Measurements from ENCODE around the gene CENPS.

The CENPS gene

DNA sequence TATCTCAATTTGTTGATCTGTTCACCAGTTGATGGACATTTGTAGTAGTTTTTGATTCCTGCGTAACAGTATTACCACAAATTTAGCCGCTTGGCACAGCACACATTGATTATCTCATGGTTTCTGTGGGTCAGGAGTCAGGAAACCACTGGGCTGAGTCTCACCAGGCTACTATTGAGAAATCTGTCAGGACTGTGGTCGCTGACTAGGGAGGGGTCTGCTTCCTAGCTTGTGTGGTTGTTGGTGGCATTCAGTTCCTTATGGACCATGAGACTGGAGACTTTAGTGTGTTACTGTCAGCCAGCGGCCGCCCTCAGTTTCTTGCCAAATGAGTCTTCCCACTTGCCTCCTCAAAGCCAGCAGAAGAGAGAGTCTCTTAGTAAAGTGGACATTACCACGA, 54.3 kb downstream of the CENPS start:
- H3K4me3 ChIP-seq (ENCODE audit: low read depth, low read length) = no peak overlapping the region
- CTCF ChIA-PET = interaction anchor here (1.3 to 15.4 kb wide), 3 partner anchors 10 to 51 kb away, joined by 3 to 332 read pairs (median 59); partner anchors contain the start of gene CENPS
- DNase-seq (ENCODE audit: low read depth, low spot score) = no peak
- POLR2A ChIA-PET = no interaction called here
- TF ChIP-seq, protein P1, sequence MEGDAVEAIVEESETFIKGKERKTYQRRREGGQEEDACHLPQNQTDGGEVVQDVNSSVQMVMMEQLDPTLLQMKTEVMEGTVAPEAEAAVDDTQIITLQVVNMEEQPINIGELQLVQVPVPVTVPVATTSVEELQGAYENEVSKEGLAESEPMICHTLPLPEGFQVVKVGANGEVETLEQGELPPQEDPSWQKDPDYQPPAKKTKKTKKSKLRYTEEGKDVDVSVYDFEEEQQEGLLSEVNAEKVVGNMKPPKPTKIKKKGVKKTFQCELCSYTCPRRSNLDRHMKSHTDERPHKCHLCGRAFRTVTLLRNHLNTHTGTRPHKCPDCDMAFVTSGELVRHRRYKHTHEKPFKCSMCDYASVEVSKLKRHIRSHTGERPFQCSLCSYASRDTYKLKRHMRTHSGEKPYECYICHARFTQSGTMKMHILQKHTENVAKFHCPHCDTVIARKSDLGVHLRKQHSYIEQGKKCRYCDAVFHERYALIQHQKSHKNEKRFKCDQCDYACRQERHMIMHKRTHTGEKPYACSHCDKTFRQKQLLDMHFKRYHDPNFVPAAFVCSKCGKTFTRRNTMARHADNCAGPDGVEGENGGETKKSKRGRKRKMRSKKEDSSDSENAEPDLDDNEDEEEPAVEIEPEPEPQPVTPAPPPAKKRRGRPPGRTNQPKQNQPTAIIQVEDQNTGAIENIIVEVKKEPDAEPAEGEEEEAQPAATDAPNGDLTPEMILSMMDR (IDR thresholded peaks at IDR 0.05; ENCODE audit: insufficient read depth, low read length, missing control alignments) = no peak

DNA sequence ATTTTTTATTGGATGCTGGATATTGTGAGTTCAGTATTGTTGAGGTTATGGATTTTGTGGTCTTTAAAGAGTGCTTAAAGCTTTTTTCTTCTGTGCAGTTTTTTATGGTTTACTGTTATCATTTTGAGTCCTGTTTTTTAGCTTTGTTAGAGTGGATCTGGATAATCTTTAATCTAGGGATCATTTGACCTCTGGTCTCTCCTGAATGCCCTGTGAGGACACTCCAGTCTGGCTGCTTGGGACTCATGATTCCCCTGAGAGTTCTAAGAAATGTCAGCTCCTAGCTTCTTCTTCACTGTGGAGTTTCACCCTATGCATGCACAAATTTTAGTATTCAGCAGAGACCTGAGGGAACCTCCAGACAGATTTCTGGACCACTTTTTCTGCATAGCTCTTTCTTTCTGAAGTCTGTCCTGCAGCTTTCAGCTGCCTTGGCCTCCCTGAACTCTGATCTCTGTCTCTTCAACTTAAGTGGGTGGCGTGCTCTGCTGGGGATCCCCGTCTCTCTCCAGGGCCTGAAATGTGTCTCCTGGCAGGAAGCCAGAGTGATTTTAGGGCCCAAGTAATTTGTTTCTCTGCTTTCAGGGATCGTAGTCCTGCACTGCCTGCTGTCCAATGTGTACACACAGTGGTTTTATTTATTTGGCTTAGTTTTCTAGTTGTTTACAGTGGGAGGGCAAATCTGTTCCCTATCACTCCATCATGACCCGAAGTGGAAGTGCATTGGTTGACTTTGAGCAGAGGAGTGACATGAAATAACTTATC, 59.2 kb downstream of the CENPS start:
- ChIA-PET POLR2A (interaction anchor here (0.6 kb wide), 1 partner anchor 38 kb away, joined by 3 read pairs; no protein-coding TSS in a partner anchor), CTCF (interaction anchor here (0.8 to 15.4 kb wide), 5 partner anchors 9 to 378 kb away, joined by 3 to 332 read pairs (median 4); partner anchors contain the start of gene CENPS)
- H3K4me3 ChIP-seq (ENCODE audit: low read depth, low read length) = no peak overlapping the region
- DNase-seq (ENCODE audit: low read depth, low spot score) = no peak
- TF ChIP-seq, protein P1 (IDR thresholded peaks at IDR 0.05; ENCODE audit: insufficient read depth, low read length, missing control alignments) = no peak

DNA sequence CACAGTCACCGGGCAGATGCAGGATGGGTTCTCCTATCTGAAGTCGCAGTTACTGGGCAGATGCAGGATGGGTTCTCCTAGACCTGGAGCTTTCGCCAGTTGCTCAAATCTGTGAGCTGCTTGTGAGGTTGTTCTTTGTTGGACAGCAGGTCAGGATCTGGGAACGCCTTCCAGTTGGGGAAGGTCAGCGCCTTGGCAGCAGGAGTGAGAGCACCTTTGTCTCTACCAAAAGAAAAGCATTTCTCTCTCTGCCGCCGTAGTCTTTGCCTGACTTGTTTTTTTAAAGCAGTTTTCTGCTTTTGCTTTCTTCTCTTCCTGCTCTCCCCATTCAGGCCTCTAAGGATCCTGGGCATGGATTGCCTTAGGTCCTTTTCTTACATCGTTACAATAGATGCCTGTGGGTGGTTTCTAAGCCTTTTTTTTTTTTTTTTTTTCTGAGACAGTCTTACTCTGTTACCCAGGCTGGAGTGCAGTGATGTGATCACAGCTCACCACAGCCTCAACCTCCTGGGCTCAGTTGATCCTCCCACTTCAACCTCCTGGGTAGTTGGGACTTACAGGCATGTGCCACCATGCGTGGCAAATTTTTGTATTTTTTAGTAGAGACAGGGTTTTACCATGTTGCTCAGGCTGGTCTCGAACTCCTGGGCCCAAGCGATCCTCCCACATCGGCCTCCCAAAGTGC, 60.2 kb downstream of the CENPS start:
- POLR2A ChIA-PET = interaction anchor here (0.6 kb wide), 1 partner anchor 39 kb away, joined by 3 read pairs; no protein-coding TSS in a partner anchor
- no peak for DNase-seq (ENCODE audit: low read depth, low spot score)
- H3K4me3 ChIP-seq (ENCODE audit: low read depth, low read length) = no peak overlapping the region
- TF ChIP-seq, protein P1 (IDR thresholded peaks at IDR 0.05; ENCODE audit: insufficient read depth, low read length, missing control alignments) = no peak
- CTCF ChIA-PET = interaction anchor here (1.0 to 15.4 kb wide), 6 partner anchors 8 to 377 kb away, joined by 4 to 332 read pairs (median 38); partner anchors contain the start of gene CENPS
